HepG2 (cell line): ENCODE data around the gene CD300LG. TPM values are rescaled to one million over a fixed set of nuclear protein-coding genes. Genes with fewer than 3 reads are reported as not detected.

ENCODE experiments used
- ARID3A ChIP-seq: IDR thresholded peaks from 2 replicates; pipeline ENCODE4 v1.6.1; 2012; ENCODE audit warnings: low read depth, low read length, improper control_type of control experiment
- ATF6 ChIP-seq: sonication (generic); formaldehyde crosslinking; conservative IDR thresholded peaks from 2 replicates; pipeline ENCODE4 v1.4.0; 2020; ENCODE audit warnings: missing genetic modification reagents
- PAX8 ChIP-seq: sonication (generic); formaldehyde crosslinking; IDR thresholded peaks from 2 replicates; pipeline ENCODE4 v1.8.0; 2022; ENCODE audit warnings: mild to moderate bottlenecking, missing genetic modification reagents, borderline replicate concordance
- TERF1 ChIP-seq: sonication (generic); formaldehyde crosslinking; IDR thresholded peaks from 2 replicates; pipeline ENCODE4 v1.8.0; 2022; ENCODE audit warnings: mild to moderate bottlenecking, missing genetic modification reagents, moderate library complexity
- ZBTB7B ChIP-seq: sonication (generic); formaldehyde crosslinking; IDR thresholded peaks from 2 replicates; pipeline ENCODE4 v1.4.0; 2020; ENCODE audit warnings: missing genetic modification reagents
- ZNF609 ChIP-seq: sonication (generic); formaldehyde crosslinking; IDR thresholded peaks from 2 replicates; pipeline ENCODE4 v1.4.0; 2020; ENCODE audit warnings: mild to moderate bottlenecking, missing genetic modification reagents, borderline replicate concordance
- ZNF646 ChIP-seq: sonication (generic); formaldehyde crosslinking; IDR thresholded peaks from 2 replicates; pipeline ENCODE4 v1.9.0; 2021; ENCODE audit warnings: mild to moderate bottlenecking, missing genetic modification reagents
- ZNF75D ChIP-seq: sonication (generic); formaldehyde crosslinking; IDR thresholded peaks from 2 replicates; pipeline ENCODE4 v1.8.1; 2023; ENCODE audit warnings: missing genetic modification reagents, mild to moderate bottlenecking, borderline replicate concordance
- polyA plus RNA-seq, 8 experiments: library from polyadenylated mRNA; depleted of rRNA in 3 of 8; stranded (reverse) in 7 of 8; unstranded in 1 of 8; fragments of >200 nt; fragmentation: Illumina TruSeq in 4 of 8; extraction: Trizol in 4 of 8; gene quantifications; 2 replicates each; pipeline versions ENCODE4 v1.2.1 to v1.2.3, GENCODE V29; 2011 to 2016; ENCODE audit warnings: low read depth in 4 of 8, missing spikeins in 1 of 8, mixed read lengths in 1 of 8; ENCODE audit not compliant: insufficient read depth in 1 of 8
- total RNA-seq, 5 experiments: library from RNA; depleted of rRNA; stranded (reverse); fragments of >200 nt; fragmentation: Illumina TruSeq; extraction: Trizol; gene quantifications; 2 replicates each; pipeline ENCODE4 v1.2.3, GENCODE V29; 2016; ENCODE audit warnings: low read depth in 1 of 5

Gene CD300LG
- total and polyA plus RNA-seq, 2 of the 13 experiments (the other 11 are each of a cell fraction or from before 2014, with no cell fraction given) = not detected

GRCh38 chr17:43832168-43832975, 14.6 kb upstream of the CD300LG start (continued):
- TF ChIP-seq ZNF609 (no peak), PAX8 (no peak), ARID3A (no peak), ZBTB7B (CRISPR knock-in tag) (0 out of 2 replicates have a peak, but pooled peaks have one; percentile 17), TERF1 (CRISPR knock-in tag) (no peak), ZNF646 (no peak), ATF6 (no peak), ZNF75D (CRISPR knock-in tag) (no peak)
